RWPE1 (cell line): ENCODE data around the gene CTIF.

Experiments used
- CTCF ChIA-PET: fragments of 350-600 bp; sonication (Branson Sonifier 250); formaldehyde crosslinking; extraction: SDS; loops from one replicate; lab custom pipeline; 2021; lab: Yijun Ruan, JAX
- POLR2A ChIA-PET: fragments of 400-600 bp; formaldehyde crosslinking; extraction: SDS; loops from one replicate; lab custom pipeline; 2020; ENCODE audit warnings: antibody characterized with exemption; ENCODE audit not compliant: low non-redundant PET; lab: Yijun Ruan, JAX
- DNase-seq: peaks from one replicate; pipeline ENCODE4 v3.0.0; 2012; ENCODE audit warnings: low spot score
- H3K27ac ChIP-seq: fragments of 450-650 bp; 2 replicates; pipeline ENCODE4 v1.5.1; 2017
- CTCF ChIP-seq: fragments of 450-650 bp; conservative IDR thresholded peaks from 2 replicates; pipeline ENCODE4 v1.5.1; 2017; ENCODE audit warnings: low read depth, mild to moderate bottlenecking

CTIF gene

GRCh38 chr18:48762022-48762421 lies 223.2 kb downstream of the CTIF start:
- TF ChIP-seq CTCF, result no peak
- no peak overlapping the region for H3K27ac ChIP-seq
- POLR2A ChIA-PET, result no interaction called here
- DNase-seq, result no peak
- CTCF ChIA-PET, result no interaction called here

GRCh38 chr18:48762836-48763718 lies 224.2 kb downstream of the CTIF start:
- CTCF ChIA-PET, result interaction anchor here (0.7 kb wide), 1 partner anchor 204 kb away, joined by 3 read pairs; no protein-coding TSS in a partner anchor
- DNase-seq, result no peak
- TF ChIP-seq CTCF, result no peak
- POLR2A ChIA-PET, result no interaction called here
- H3K27ac ChIP-seq, result no peak overlapping the region

GRCh38 chr18:48763719-48764100 lies 224.9 kb downstream of the CTIF start:
- no peak overlapping the region for H3K27ac ChIP-seq
- ChIA-PET POLR2A (no interaction called here), CTCF (interaction anchor here (0.7 kb wide), 1 partner anchor 203 kb away, joined by 3 read pairs; no protein-coding TSS in a partner anchor)
- no peak for DNase-seq
- TF ChIP-seq CTCF, result no peak

- peak overlapping the region; percentile 4; the same call in 1 of the 2 replicates for H3K27ac ChIP-seq
- no peak for TF ChIP-seq CTCF
- no peak for DNase-seq
- ChIA-PET POLR2A (no interaction called here), CTCF (interaction anchor here (0.7 kb wide), 1 partner anchor 21 kb away, joined by 3 read pairs; no protein-coding TSS in a partner anchor)
These were observed 226.2 kb downstream of the CTIF start for GRCh38 chr18:48765053-48765452.

- no peak for TF ChIP-seq CTCF
- no peak overlapping the region for H3K27ac ChIP-seq
- DNase-seq, result no peak
- ChIA-PET POLR2A (no interaction called here), CTCF (no interaction called here)
These were observed 227.2 kb downstream of the CTIF start for GRCh38 chr18:48766026-48766425.

- CTCF ChIA-PET, result no interaction called here
These were observed 227.7 kb downstream of the CTIF start for GRCh38 chr18:48766487-48766886.

More at GRCh38 chr18:48766487-48766886, 227.7 kb downstream of the CTIF start:
- POLR2A ChIA-PET, result no interaction called here
- no peak overlapping the region for H3K27ac ChIP-seq
- no peak for DNase-seq
- TF ChIP-seq CTCF, result no peak
